Caco-2 (cell line): ENCODE measurements around the gene ANTXR2. TPM values are rescaled to one million over a fixed set of nuclear protein-coding genes. Genes with fewer than 3 reads are reported as not detected.

Experiments
- BruUV-seq: library from RNA; stranded (reverse); fragments of 400-500 nt; replicated peaks from 2 replicates; lab custom pipeline; 2021; lab: Mats Ljungman, UMichigan
- CTCF ChIA-PET: fragments of 300-600 bp; sonication (Branson Sonifier 250); formaldehyde crosslinking; loops from one replicate; lab custom pipeline; 2022; ENCODE audit warnings: antibody characterized with exemption; lab: Charles Lee
- POLR2A ChIA-PET: fragments of 300-600 bp; sonication (Branson Sonifier 250); formaldehyde crosslinking; loops from one replicate; lab custom pipeline; 2022; ENCODE audit warnings: antibody characterized with exemption; lab: Charles Lee
- DNase-seq, 2 experiments: peaks; one replicate each; pipeline versions ENCODE4 v3.0.0 to v3.0.0-alpha.2; 2020 to 2022
- H3K27me3 ChIP-seq: replicated peaks from 2 replicates; pipeline ENCODE4 v1.6.0; 2011; ENCODE audit warnings: low read length; ENCODE audit not compliant: control insufficient read depth, insufficient read depth
- H3K36me3 ChIP-seq: 2 replicates; pipeline ENCODE4 v1.5.1; 2011; ENCODE audit warnings: low read length; ENCODE audit not compliant: control insufficient read depth, insufficient read depth
- H3K4me1 ChIP-seq: fragments of 250-450 bp; sonication (Bioruptor Pico); 2 replicates; pipeline ENCODE4 v1.5.1; 2020; ENCODE audit warnings: mild to moderate bottlenecking
- H3K4me3 ChIP-seq: 2 replicates; pipeline ENCODE4 v1.5.1; 2011; ENCODE audit warnings: low read depth, mild to moderate bottlenecking, control low read depth, low read length
- H3K9me3 ChIP-seq: fragments of 250-450 bp; sonication (Bioruptor Pico); 2 replicates; pipeline ENCODE4 v1.5.1; 2020; ENCODE audit warnings: mild to moderate bottlenecking, moderate library complexity
- H3K27ac Mint-ChIP-seq: one replicate; pipeline ENCODE4 v1.8.0; 2022; ENCODE audit warnings: mixed read lengths; ENCODE audit not compliant: unreplicated experiment
- H3K27me3 Mint-ChIP-seq: one replicate; pipeline ENCODE4 v1.8.0; 2022; ENCODE audit warnings: mixed read lengths; ENCODE audit not compliant: insufficient read depth, unreplicated experiment
- H3K36me3 Mint-ChIP-seq: one replicate; pipeline ENCODE4 v1.8.0; 2022; ENCODE audit warnings: mild to moderate bottlenecking, mixed read lengths; ENCODE audit not compliant: insufficient read depth, unreplicated experiment
- H3K4me1 Mint-ChIP-seq: one replicate; pipeline ENCODE4 v1.8.0; 2022; ENCODE audit warnings: low read depth, mixed read lengths; ENCODE audit not compliant: unreplicated experiment
- H3K4me3 Mint-ChIP-seq: one replicate; pipeline ENCODE4 v1.8.0; 2022; ENCODE audit warnings: mild to moderate bottlenecking, moderate library complexity, mixed read lengths; ENCODE audit not compliant: unreplicated experiment
- H3K9me3 Mint-ChIP-seq: one replicate; pipeline ENCODE4 v1.8.0; 2022; ENCODE audit warnings: mixed read lengths; ENCODE audit not compliant: unreplicated experiment
- CTCF ChIP-seq, 2 experiments: fragments of 200-600 bp in 1 of 2; IDR thresholded peaks; 1 replicate in 1 of 2; 2 replicates in 1 of 2; pipeline versions ENCODE4 v1.5.1 to v1.8.0; 2011 to 2022; ENCODE audit warnings: antibody characterized with exemption in 1 of 2, control low read depth in 1 of 2, inconsistent platforms in 1 of 2, low read depth in 1 of 2, low read length in 1 of 2, mild to moderate bottlenecking in 1 of 2, moderate library complexity in 1 of 2; ENCODE audit not compliant: insufficient read depth in 1 of 2, severe bottlenecking in 1 of 2, unreplicated experiment in 1 of 2
- intact Hi-C: fragments of 100-400 bp; cut with micrococcal nuclease; formaldehyde crosslinking; loops from one replicate; pipeline ENCODE4 v1.10.0; 2022; ENCODE audit not compliant: unreplicated experiment
- total RNA-seq: library from RNA; stranded (reverse); gene quantifications from 2 replicates; pipeline ENCODE4 v1.2.3, GENCODE V29; 2022

ANTXR2 gene
- total RNA-seq, 1 experiment from 2014 or later = 1.4 TPM

GRCh38 chr4:79862821-79863220 lies 210.2 kb downstream of the ANTXR2 start:
- DNase-seq = no peak
- H3K27ac Mint-ChIP-seq = no peak overlapping the region
- H3K36me3 Mint-ChIP-seq = no peaks in the 10 kb centered on the region
- ChIA-PET CTCF (no interaction called here), POLR2A (no interaction called here)
- H3K4me1 Mint-ChIP-seq = no peaks in the 10 kb centered on the region
- no peaks in the 10 kb centered on the region for H3K9me3 ChIP-seq
- no peaks in the 10 kb centered on the region for H3K36me3 ChIP-seq
- no TSS peak for BruUV-seq
- H3K27me3 ChIP-seq = no peaks in the 10 kb centered on the region
- no peaks in the 10 kb centered on the region for H3K9me3 Mint-ChIP-seq
- intact Hi-C loops = no loop called here
- H3K4me3 Mint-ChIP-seq = no peak overlapping the region
- H3K4me3 ChIP-seq = no peak overlapping the region
- peaks cover 2% of the 10 kb centered on the region for H3K27me3 Mint-ChIP-seq
- no peaks in the 10 kb centered on the region for H3K4me1 ChIP-seq
- TF ChIP-seq CTCF (IDR thresholded peaks at IDR 0.05; ENCODE audit: insufficient read depth in 1 of 2, low read depth in 1 of 2, low read length in 1 of 2, severe bottlenecking in 1 of 2, unreplicated experiment in 1 of 2) = no peak

GRCh38 chr4:79857811-79858210 lies 215.2 kb downstream of the ANTXR2 start:
- Mint-ChIP-seq H3K27me3 (peaks cover 2% of the 10 kb centered on the region), H3K4me1 (no peaks in the 10 kb centered on the region), H3K9me3 (no peaks in the 10 kb centered on the region), H3K4me3 (no peak overlapping the region), H3K36me3 (no peaks in the 10 kb centered on the region), H3K27ac (no peak overlapping the region)
- Histone ChIP-seq H3K27me3 (no peaks in the 10 kb centered on the region), H3K4me3 (no peak overlapping the region), H3K9me3 (no peaks in the 10 kb centered on the region), H3K4me1 (no peaks in the 10 kb centered on the region), H3K36me3 (no peaks in the 10 kb centered on the region)
- ChIA-PET POLR2A (no interaction called here), CTCF (no interaction called here)
- BruUV-seq = no TSS peak
- TF ChIP-seq CTCF (IDR thresholded peaks at IDR 0.05; ENCODE audit: insufficient read depth in 1 of 2, low read depth in 1 of 2, low read length in 1 of 2, severe bottlenecking in 1 of 2, unreplicated experiment in 1 of 2) = no peak
- no peak for DNase-seq
- intact Hi-C loops = no loop called here

GRCh38 chr4:79856196-79856595 lies 216.8 kb downstream of the ANTXR2 start:
- no peak for TF ChIP-seq CTCF (IDR thresholded peaks at IDR 0.05; ENCODE audit: insufficient read depth in 1 of 2, low read depth in 1 of 2, low read length in 1 of 2, severe bottlenecking in 1 of 2, unreplicated experiment in 1 of 2)
- no peak overlapping the region for H3K4me3 Mint-ChIP-seq
- no peaks in the 10 kb centered on the region for H3K9me3 ChIP-seq
- no peaks in the 10 kb centered on the region for H3K9me3 Mint-ChIP-seq
- no peaks in the 10 kb centered on the region for H3K36me3 Mint-ChIP-seq
- H3K36me3 ChIP-seq = no peaks in the 10 kb centered on the region
- no peaks in the 10 kb centered on the region for H3K4me1 Mint-ChIP-seq
- BruUV-seq = no TSS peak
- ChIA-PET POLR2A (no interaction called here), CTCF (no interaction called here)
- H3K27me3 Mint-ChIP-seq = no peaks in the 10 kb centered on the region
- intact Hi-C loops = no loop called here
- H3K27ac Mint-ChIP-seq = no peak overlapping the region
- no peak for DNase-seq
- H3K27me3 ChIP-seq = no peaks in the 10 kb centered on the region
- H3K4me1 ChIP-seq = no peaks in the 10 kb centered on the region
- H3K4me3 ChIP-seq = no peak overlapping the region
